Measurements from ENCODE around the gene RFWD3.

The RFWD3 gene

GRCh38 chr16:74582970-74583369, 83.7 kb downstream of the RFWD3 start:
- DNase-seq (ENCODE audit: low spot score): no peak
- Histone ChIP-seq H3K4me3 (no peak overlapping the region), H3K27ac (no peak overlapping the region)
- TF ChIP-seq CTCF (IDR thresholded peaks at IDR 0.05): no peak

- H3K4me3 ChIP-seq: no peak overlapping the region
- H3K27ac ChIP-seq: no peak overlapping the region
- DNase-seq (ENCODE audit: low spot score): no peak
- TF ChIP-seq CTCF (IDR thresholded peaks at IDR 0.05): no peak
Measured at GRCh38 chr16:74580833-74581232, 85.8 kb downstream of the RFWD3 start.

GRCh38 chr16:74578838-74579237, 87.8 kb downstream of the RFWD3 start:
- TF ChIP-seq CTCF (IDR thresholded peaks at IDR 0.05): no peak
- H3K27ac ChIP-seq: no peak overlapping the region
- no peak for DNase-seq (ENCODE audit: low spot score)

DNA sequence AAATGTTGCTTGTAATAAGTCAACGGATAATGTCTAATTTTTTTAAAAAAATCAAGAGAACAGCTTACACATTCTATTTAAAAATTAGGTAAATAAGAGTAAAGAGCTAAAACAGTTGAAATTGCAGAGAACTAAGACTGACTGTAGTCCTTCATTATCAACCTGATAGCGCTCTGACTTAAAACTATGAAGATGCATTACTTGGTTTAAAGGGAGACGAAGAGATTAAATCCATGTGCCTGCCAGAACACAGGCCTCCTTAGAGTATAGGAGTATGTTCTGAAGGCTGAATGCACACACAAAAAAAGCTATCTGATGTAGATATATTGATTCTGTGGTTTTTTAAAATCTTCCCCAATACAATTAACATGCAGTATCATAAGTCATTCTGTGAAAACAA, 88.2 kb downstream of the RFWD3 start:
- DNase-seq (ENCODE audit: low spot score): no peak
- Histone ChIP-seq H3K27ac (no peak overlapping the region), H3K4me3 (no peak overlapping the region)
- no peak for TF ChIP-seq CTCF (IDR thresholded peaks at IDR 0.05)

More at GRCh38 chr16:74578838-74579237, 87.8 kb downstream of the RFWD3 start:
- no peak overlapping the region for H3K4me3 ChIP-seq

GRCh38 chr16:74577882-74578366, 88.8 kb downstream of the RFWD3 start:
- DNase-seq (ENCODE audit: low spot score): no peak
- no peak for TF ChIP-seq CTCF (IDR thresholded peaks at IDR 0.05)
- Histone ChIP-seq H3K4me3 (no peak overlapping the region), H3K27ac (no peak overlapping the region)

GRCh38 chr16:74575807-74576643, 90.7 kb downstream of the RFWD3 start:
- Histone ChIP-seq H3K4me3 (no peak overlapping the region), H3K27ac (no peak overlapping the region)
- no peak for DNase-seq (ENCODE audit: low spot score)
- TF ChIP-seq CTCF (IDR thresholded peaks at IDR 0.05): no peak

Data from coronary artery (tissue), 2 donors.